Type B pancreatic cell (in vitro differentiated cells): Measurements from ENCODE around the gene ENOX1. TPM values are rescaled to one million over a fixed set of nuclear protein-coding genes. Genes with fewer than 3 reads are reported as not detected.

Experiments used
- DNase-seq: peaks from one replicate; pipeline ENCODE4 v3.0.0; 2021; ENCODE audit warnings: mixed read lengths; ENCODE audit not compliant: unreplicated experiment; ENCODE audit errors: extremely low spot score
- H3K27ac Mint-ChIP-seq: 2 replicates; pipeline ENCODE4 v1.8.0; 2021; ENCODE audit warnings: mild to moderate bottlenecking, mixed read lengths
- H3K27me3 Mint-ChIP-seq: 2 replicates; pipeline ENCODE4 v1.8.0; 2021; ENCODE audit warnings: mixed read lengths
- H3K36me3 Mint-ChIP-seq: 2 replicates; pipeline ENCODE4 v1.8.0; 2021; ENCODE audit warnings: mixed read lengths
- H3K4me1 Mint-ChIP-seq: one replicate; pipeline ENCODE4 v1.8.0; 2021; ENCODE audit warnings: mixed read lengths; ENCODE audit not compliant: unreplicated experiment
- H3K4me3 Mint-ChIP-seq: 2 replicates; pipeline ENCODE4 v1.8.0; 2021; ENCODE audit warnings: mild to moderate bottlenecking, mixed read lengths
- H3K9me3 Mint-ChIP-seq: 2 replicates; pipeline ENCODE4 v1.8.0; 2021; ENCODE audit warnings: mixed read lengths
- total RNA-seq: library from RNA; stranded (reverse); gene quantifications from 2 replicates; pipeline ENCODE4 v1.2.1, GENCODE V29; 2021; ENCODE audit warnings: low replicate concordance
- TF ChIP-seq, protein P1 (sequence below): fragments of 200-600 bp; sonication (generic); conservative IDR thresholded peaks from 2 replicates; pipeline ENCODE4 v1.5.0; 2021; ENCODE audit warnings: antibody characterized with exemption, mild to moderate bottlenecking

Gene ENOX1
- total RNA-seq, 1 donor from 2014 or later, result 7.5 TPM

DNA sequence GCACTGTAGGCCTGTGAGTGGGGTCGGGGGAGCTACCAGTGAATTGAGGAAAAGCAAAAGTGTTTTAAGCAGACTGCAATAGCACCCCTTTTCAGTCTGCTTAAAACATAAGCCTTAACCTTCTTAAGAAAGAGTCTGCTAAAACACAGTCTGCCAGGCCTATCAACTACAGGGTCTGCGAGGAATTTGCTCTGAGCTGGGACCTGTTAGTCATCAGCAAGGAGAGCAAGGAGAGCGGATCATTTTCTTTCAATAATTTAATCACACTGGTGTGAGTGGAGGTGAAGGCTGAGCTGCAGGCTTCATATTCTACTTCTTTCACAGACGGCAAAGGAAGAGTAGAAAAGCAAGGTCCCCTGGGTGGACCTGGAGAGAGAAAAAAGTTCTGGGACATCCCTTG lies 342.7 kb downstream of the ENOX1 start:
- Mint-ChIP-seq H3K9me3 (no peaks in the 10 kb centered on the region), H3K27ac (no peak overlapping the region), H3K36me3 (no peaks in the 10 kb centered on the region), H3K27me3 (peaks cover 14% of the 10 kb centered on the region), H3K4me3 (no peak overlapping the region), H3K4me1 (peaks cover 32% of the 10 kb centered on the region)
- DNase-seq, result no peak
- TF ChIP-seq, protein P1, sequence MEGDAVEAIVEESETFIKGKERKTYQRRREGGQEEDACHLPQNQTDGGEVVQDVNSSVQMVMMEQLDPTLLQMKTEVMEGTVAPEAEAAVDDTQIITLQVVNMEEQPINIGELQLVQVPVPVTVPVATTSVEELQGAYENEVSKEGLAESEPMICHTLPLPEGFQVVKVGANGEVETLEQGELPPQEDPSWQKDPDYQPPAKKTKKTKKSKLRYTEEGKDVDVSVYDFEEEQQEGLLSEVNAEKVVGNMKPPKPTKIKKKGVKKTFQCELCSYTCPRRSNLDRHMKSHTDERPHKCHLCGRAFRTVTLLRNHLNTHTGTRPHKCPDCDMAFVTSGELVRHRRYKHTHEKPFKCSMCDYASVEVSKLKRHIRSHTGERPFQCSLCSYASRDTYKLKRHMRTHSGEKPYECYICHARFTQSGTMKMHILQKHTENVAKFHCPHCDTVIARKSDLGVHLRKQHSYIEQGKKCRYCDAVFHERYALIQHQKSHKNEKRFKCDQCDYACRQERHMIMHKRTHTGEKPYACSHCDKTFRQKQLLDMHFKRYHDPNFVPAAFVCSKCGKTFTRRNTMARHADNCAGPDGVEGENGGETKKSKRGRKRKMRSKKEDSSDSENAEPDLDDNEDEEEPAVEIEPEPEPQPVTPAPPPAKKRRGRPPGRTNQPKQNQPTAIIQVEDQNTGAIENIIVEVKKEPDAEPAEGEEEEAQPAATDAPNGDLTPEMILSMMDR, result no peak

GRCh38 chr13:43441899-43442499 lies 344.8 kb downstream of the ENOX1 start:
- Mint-ChIP-seq H3K27me3 (peaks cover 19% of the 10 kb centered on the region), H3K4me1 (peaks cover 21% of the 10 kb centered on the region), H3K36me3 (no peaks in the 10 kb centered on the region), H3K27ac (no peak overlapping the region), H3K9me3 (no peaks in the 10 kb centered on the region), H3K4me3 (no peak overlapping the region)
- DNase-seq, result no peak
- TF ChIP-seq, protein P1, result no peak

- no peak overlapping the region for H3K27ac Mint-ChIP-seq
- H3K27me3 Mint-ChIP-seq, result peaks cover 16% of the 10 kb centered on the region
- TF ChIP-seq, protein P1, result no peak
- DNase-seq, result no peak
- peaks cover 21% of the 10 kb centered on the region for H3K4me1 Mint-ChIP-seq
- no peak overlapping the region for H3K4me3 Mint-ChIP-seq
- H3K9me3 Mint-ChIP-seq, result no peaks in the 10 kb centered on the region
- no peaks in the 10 kb centered on the region for H3K36me3 Mint-ChIP-seq
These were observed 345.3 kb downstream of the ENOX1 start for GRCh38 chr13:43441464-43441863.

DNA sequence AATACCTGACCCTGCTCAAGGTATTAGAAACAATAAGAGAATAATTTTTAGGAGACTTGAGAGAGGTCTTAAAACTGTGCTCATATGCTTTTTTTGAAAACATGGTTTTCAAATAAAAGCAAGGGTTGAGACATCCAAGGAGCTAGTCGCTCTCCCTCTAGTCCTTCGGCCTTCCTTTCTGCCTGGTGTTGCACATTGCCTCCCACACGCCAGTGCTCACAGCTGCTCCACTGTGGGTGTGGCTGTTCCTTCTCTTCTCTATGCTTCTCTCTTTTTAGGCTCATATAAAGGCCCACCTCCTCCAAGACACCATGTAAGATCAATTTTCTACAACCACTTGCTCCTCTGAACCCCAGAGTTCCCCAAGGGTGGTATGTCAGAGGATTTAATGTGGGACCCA lies 352.6 kb downstream of the ENOX1 start:
- H3K36me3 Mint-ChIP-seq, result peaks cover 3% of the 10 kb centered on the region
- peaks cover 5% of the 10 kb centered on the region for H3K4me1 Mint-ChIP-seq
- TF ChIP-seq, protein P1, result no peak
- no peaks in the 10 kb centered on the region for H3K9me3 Mint-ChIP-seq
- H3K4me3 Mint-ChIP-seq, result no peak overlapping the region
- DNase-seq, result no peak
- H3K27ac Mint-ChIP-seq, result no peak overlapping the region
- H3K27me3 Mint-ChIP-seq, result peaks cover 6% of the 10 kb centered on the region

DNA sequence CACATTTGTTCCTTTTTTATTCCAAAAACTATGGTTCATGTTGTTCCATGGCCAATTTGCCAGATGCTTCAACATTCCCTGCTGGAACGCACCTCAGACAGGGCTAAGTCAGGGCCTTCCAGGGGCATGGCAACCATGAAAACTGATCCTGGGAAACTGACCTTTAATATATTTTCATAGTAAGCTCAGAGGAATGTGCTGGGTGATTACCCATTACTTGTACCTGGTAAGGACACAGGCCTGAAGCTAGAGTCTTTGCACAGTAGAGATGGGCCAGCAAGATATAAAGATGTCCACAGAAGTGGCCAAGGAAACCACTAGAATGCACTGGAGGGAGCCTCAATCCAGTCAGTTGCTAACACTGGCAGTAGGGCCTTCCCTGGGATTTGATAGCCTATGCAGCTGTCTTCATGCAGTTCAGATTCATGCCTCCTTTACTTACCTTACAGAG lies 353.1 kb downstream of the ENOX1 start:
- Mint-ChIP-seq H3K4me3 (no peak overlapping the region), H3K9me3 (no peaks in the 10 kb centered on the region), H3K4me1 (peaks cover 5% of the 10 kb centered on the region), H3K27ac (no peak overlapping the region), H3K36me3 (peaks cover 3% of the 10 kb centered on the region), H3K27me3 (peaks cover 6% of the 10 kb centered on the region)
- DNase-seq, result no peak
- TF ChIP-seq, protein P1, result no peak
